Measurements from ENCODE around the gene PRKAR2A. TPM values are rescaled to one million over a fixed set of nuclear protein-coding genes. Genes with fewer than 3 reads are reported as not detected.

PRKAR2A gene
- total and polyA plus RNA-seq, 2 donors (not counting 3 experiments of a cell fraction or from before 2014, with no cell fraction given), result 8.6 to 69.9 TPM

GRCh38 chr3:48819234-48820221 is 28.1 kb downstream of the PRKAR2A start:
- Histone ChIP-seq H3K9me1 (replicated peaks; ENCODE audit: control insufficient read depth, extremely low read depth, insufficient read depth, low read length) (no peaks in the 10 kb centered on the region), H3K9me3 (replicated peaks; ENCODE audit: control insufficient read depth, insufficient read depth, low read length) (no peaks in the 10 kb centered on the region), H3K4me2 (ENCODE audit: insufficient read depth, low read length) (no peak overlapping the region), H3K4me3 (replicated peaks in 1 of 3; ENCODE audit: insufficient read depth in 1 of 3, low read depth in 1 of 3, low read length in 3 of 3) (no peak overlapping the region), H3K9ac (replicated peaks; ENCODE audit: extremely low read depth, insufficient read depth, low read length) (no peak overlapping the region), H3K36me3 (ENCODE audit: control insufficient read depth in 2 of 2, extremely low read depth in 1 of 2, insufficient read depth in 2 of 2, low read length in 2 of 2) (no peaks in the 10 kb centered on the region), H3K27ac (ENCODE audit: insufficient read depth, low read depth, low read length) (no peak overlapping the region), H2AFZ (ENCODE audit: low read depth, low read length) (no peak overlapping the region), H3K27me3 (ENCODE audit: control insufficient read depth in 2 of 2, insufficient read depth in 2 of 2, low read length in 2 of 2) (no peaks in the 10 kb centered on the region), H4K20me1 (replicated peaks; ENCODE audit: control insufficient read depth, extremely low read depth, insufficient read depth, low read length) (no peaks in the 10 kb centered on the region), H3K4me1 (ENCODE audit: control insufficient read depth, extremely low read depth, insufficient read depth, low read length) (peaks cover 10% of the 10 kb centered on the region), H3K79me2 (ENCODE audit: control insufficient read depth, insufficient read depth, low read length) (peaks cover 7% of the 10 kb centered on the region)
- DNase-seq (ENCODE audit: low read depth, low spot score) (no peak), FAIRE-seq (no peak)
- ChIA-PET POLR2A (no interaction called here), CTCF (interaction anchor here (0.9 kb wide), 2 partner anchors 20 to 80 kb away, joined by 3 read pairs; no protein-coding TSS in a partner anchor)
- no TSS peak for BruUV-seq (replicated peaks)
- TF ChIP-seq POLR2AphosphoS5 (IDR thresholded peaks at IDR 0.05; ENCODE audit: insufficient read depth, low read depth, low read length) (no peak), FOS (IDR thresholded peaks at IDR 0.05; ENCODE audit: borderline replicate concordance, insufficient read depth, low read length) (no peak), CTCF (IDR thresholded peaks at IDR 0.05; ENCODE audit: extremely low read depth in 1 of 2, insufficient read depth in 1 of 2, low read depth in 1 of 2, low read length in 2 of 2) (no peak), GATA2 (IDR thresholded peaks at IDR 0.05; ENCODE audit: insufficient read depth, insufficient read length, low read depth, low read length) (no peak), JUN (IDR thresholded peaks at IDR 0.05; ENCODE audit: borderline replicate concordance, insufficient read depth, insufficient read length, low read depth) (no peak), MYC (IDR thresholded peaks at IDR 0.05; ENCODE audit: low read depth, low read length) (no peak), MAX (IDR thresholded peaks at IDR 0.05; ENCODE audit: insufficient read depth, insufficient read length) (no peak), POLR2A (IDR thresholded peaks at IDR 0.05; ENCODE audit: low read depth, low read length) (no peak), EZH2 (IDR thresholded peaks at IDR 0.05; ENCODE audit: borderline replicate concordance, low read depth, low read length, severe bottlenecking) (no peak)
- intact Hi-C loops (cut with micrococcal nuclease), result no loop called here
- dilution Hi-C loops (cut with MboI; ENCODE audit: extremely low pct_ligation_motif_present, low sequenced_read_pairs), result no loop called here

Measured in endothelial cell of umbilical vein (primary cell).